ENCODE data around the gene LAMB2.
A peak's percentile ranks its signal among the peaks of the same experiment; 100 is the strongest.

LAMB2 gene

DNA sequence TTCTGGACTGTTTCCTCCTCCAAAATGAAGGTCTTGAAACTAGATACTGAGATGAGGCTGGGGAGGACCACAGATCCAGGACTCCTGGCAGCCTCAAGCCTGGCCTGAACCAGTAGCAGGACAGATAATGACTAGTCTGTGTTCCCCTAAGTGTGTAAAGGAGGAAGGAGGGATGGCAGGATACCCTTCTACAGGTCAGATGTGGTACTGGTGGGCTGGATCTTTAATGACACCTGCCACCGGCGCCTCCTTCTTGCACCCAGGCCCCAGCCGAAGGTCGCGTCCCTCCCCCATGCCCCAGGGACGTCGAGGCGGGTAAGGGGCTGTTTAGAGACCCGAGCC lies 12.8 kb downstream of the LAMB2 start:
- no peak for DNase-seq

DNA sequence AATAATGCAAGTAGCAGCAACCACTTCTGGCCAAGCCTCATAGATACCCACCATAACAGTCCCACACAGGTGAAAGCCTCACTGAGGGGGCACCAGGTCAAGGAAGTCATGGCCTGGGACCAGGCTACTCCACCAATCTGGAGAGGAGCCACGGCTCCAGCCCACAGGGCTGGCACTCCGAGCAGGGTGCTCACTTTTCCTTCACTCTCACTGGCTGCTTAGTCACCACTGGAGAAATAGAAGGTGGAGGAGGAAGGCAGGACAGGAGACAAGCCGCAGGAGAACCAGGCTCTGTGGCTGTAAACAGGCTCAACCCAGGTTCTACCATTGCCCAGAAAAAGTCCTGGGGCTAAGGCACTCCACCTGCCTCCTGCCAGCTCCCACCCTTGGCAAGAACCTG lies 13.4 kb downstream of the LAMB2 start:
- no peak for DNase-seq

DNA sequence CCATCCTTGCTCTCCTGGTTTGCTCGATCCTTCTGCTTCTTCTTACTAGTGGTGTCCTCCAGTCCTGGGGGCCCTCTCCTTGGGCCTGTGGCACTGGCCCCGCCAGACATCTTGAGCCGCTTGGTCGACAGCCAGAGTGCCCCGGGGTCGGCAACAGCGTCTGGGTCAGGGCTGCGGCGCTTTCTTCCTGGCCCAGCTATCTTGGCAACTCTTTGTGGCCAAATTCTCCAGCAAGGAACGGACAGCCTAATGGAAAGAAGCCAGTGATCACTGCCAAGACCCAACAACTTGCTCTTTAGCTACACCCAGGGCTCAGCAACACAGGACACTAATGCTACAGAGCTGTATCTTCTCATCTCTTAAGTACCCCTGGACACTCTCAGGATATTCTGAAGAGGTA lies 13.8 kb downstream of the LAMB2 start:
- DNase-seq: no peak

DNA sequence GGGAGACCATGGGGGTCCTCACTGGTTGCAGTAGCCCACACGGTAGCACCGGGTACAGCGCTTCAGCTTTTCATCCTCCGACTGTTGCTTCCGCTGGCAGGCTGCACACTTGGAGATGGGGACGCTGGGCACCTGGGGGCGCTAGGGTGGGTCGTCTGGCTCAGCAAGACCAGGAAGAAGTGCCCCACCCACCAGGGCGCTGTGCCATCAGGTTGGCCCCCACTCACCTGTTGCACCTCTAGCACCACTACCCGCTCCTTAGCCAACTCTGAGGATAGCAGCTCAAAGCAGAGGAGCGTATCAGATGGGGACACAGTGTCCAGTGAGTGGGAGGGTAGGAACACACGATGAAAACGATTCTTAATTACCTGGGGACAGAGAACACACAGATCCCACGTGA lies 20.6 kb downstream of the LAMB2 start:
- no peak for DNase-seq

DNA sequence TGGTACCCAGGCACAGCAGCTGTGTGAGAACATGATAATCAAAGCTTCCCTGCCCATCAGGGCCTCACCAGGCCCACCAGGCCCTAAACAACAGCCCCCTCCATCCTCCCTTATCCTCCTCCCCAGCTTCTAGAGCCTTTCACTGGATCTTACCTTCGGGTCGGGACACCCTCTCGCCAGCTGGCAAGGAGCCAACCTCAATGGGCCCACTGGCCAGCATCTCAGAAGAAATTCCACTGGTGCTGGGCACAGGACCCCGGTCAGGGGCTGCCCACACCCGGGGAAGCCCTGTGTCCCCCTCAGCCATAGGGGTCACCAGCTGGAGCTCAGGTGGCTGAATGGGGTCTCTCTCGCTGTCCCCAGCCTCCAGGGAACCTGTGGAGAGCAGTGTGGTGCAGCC lies 21.5 kb downstream of the LAMB2 start:
- DNase-seq: no peak

DNA sequence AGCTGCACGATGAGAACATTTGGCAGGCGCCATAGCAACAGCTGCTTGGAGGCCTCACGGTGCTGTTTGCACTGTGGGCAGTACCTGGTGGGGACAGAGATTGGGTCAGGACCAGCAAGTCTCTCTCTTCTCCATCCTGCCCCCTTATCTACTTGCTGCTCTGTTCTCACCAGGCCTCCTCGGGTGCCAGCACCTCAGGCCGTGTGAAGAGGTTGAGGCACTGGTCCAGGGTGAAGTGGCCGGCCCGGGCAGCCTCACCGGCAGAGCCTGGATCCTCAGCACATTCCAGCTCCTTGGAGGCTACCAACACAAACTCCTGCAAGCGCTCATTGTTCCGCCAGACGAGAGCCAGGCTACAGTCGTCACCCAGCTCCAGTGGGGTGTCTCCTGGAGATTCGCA lies 22.1 kb downstream of the LAMB2 start:
- no peak for DNase-seq

DNA sequence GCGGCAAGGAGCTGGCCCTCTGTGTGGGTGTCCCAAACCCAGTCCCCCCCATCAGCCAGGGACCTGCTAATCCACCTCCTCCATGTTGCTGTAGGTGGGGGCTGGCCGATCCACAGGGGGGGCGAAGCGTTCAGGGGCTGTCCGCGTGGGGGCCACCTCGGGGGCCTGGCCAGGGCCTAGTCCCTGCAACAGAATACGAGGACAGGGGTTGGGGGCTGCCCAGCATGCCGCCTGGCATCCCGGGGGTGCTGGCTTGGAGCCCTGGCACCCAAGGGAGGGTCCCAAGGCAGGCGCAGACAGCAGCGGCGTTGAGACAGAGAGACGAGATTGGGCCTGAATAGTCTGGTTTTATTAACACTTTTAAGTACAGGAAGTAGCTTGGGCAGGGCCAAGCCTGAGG lies 24.5 kb downstream of the LAMB2 start:
- DNase-seq: no peak

DNA sequence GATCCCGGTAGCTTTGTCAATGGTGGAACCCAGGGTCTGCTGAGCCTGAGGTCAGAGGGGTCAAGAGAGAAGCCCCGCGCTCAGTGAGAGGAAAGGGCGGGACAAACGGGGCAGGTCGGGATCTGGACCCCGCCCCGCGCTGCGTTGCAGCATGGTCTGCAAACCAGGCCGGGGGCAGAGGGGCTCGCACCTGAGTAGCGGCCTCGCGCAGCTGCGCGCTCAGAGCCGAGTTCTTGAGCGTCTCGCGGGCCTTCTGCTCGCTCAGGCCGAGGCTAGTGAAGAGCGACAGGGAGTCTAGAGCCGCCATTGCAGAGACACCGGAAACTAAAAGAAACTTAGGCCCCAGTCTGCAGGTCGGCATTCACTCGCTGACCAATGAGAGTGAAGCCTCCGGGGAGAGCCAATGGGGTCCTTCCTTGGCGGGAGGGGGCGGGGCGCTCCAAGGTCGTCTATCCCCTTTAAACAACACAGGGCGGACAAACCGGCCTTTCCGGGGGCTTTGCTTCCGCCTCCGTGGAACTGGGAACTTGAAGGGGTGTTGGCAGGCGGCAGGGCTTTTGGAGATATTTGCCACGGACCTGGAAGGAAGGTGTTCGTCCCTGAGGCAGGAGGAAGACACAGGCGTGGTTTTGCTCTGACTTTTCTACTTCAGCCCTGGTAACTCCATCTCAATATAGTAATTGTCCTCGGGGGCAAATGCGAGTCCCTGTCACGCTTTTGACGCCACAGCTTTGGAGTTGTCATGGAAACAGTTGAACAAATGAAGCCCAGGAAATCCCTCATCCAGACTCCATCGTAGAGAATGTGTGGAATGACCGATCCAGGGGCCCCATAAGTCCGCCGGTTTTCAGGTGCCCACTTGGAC lies 28.2 kb downstream of the LAMB2 start, which contains the start of gene QARS1:
Gene QARS1, minus strand, starts transcription at position 331 of the 865 bp plus-strand sequence. Its CDS starts 24 bp downstream, at position 307.
- DNase-seq: peak; percentile 86

DNA sequence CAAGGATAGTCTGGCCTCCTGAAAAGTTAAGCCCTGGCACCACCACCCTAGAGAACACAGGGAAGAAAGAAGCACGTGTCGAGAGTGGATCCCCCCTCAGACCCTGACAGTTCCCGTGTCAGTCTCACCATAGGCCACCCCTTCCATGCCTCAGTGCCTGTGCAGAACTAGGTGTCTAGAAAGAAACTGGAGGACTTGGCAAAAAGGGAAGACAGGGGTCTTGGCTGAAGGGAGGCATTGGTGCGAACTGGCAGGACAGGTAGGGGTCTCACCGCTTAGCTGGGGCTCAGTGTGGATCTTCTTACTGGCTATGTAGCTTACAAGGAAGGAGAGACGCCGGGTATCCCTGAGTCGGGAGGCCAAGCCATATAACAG lies 28.8 kb downstream of the LAMB2 start:
- DNase-seq: no peak

DNA sequence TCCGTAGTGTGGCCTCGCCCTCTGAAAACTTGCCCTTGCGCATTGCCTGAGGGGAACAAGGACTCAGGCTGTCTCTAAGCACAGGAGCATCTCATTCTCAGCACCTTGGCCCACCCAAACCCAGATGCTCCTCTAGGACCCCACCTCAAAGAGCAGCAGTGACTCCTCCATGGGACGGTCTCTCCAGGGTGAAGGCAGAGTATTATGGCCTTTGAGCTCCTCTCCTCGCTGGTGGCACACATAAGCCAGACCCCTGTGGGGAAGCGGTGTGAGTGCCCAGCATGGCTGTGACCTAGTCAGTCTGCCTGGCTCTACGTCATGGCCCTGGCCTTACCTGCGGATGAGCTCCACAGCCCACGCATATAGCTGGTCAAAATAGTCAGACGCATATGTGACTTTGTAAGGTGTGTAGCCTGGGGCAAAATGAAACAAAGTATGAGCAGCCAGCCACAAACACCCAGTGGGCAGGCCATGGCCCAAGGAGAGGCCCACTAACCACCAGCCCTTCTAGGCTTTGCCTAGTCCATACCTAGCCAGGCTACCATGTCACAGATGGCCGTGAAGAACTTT lies 32.7 kb downstream of the LAMB2 start:
- no peak for DNase-seq

DNA sequence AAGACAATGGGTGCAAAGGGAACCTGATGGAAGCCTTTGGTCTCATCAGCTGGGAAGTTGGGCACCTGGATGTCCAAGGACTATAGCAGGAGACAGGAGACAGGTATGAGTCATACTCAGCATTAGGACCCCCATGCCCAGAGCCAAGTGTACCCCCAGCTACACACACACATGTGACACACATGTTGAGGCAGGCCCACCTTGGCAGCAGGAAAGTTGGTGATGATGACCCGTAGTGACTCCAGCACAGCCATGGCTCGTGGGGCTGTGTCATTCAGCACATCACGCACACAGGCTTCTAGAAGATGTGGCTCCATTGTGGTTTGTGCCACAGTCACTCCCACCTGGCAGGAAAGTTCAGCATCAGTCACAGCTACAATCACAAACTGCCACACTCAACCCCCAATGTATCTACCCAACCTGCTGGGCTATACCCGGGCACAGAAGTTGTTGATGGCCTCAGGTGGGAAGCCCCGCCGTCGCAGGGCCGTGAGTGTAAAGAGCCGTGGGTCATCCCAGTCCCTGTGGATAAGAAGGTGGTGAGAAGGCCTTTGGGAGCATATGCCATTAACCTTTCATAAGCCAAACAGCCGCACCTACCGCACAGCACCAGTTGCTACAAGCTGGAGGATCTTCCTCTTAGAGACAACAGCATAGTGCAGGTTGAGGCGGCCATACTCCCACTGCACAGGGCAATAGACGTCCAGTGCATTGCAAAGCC lies 33.8 kb downstream of the LAMB2 start:
- DNase-seq: no peak

DNA sequence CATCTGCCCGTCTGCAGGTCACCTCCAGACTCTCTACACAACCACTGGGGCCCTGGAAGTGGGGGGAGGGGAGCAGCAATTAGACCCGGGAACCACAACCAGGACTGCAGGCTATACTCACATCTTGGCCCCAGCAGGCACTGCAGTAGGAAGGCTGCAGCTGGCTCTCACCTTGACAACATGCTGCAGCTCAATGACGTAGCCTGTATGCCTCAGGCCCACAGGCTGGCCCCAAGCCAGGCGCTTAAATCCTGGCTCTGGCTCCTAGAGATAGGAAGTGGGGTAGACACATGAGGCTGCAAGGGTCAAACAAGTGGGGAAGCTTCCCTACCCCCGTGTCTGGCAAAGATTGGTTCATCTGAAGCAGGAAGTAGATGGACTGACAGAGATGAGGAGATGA lies 34.4 kb downstream of the LAMB2 start:
- no peak for DNase-seq

DNA sequence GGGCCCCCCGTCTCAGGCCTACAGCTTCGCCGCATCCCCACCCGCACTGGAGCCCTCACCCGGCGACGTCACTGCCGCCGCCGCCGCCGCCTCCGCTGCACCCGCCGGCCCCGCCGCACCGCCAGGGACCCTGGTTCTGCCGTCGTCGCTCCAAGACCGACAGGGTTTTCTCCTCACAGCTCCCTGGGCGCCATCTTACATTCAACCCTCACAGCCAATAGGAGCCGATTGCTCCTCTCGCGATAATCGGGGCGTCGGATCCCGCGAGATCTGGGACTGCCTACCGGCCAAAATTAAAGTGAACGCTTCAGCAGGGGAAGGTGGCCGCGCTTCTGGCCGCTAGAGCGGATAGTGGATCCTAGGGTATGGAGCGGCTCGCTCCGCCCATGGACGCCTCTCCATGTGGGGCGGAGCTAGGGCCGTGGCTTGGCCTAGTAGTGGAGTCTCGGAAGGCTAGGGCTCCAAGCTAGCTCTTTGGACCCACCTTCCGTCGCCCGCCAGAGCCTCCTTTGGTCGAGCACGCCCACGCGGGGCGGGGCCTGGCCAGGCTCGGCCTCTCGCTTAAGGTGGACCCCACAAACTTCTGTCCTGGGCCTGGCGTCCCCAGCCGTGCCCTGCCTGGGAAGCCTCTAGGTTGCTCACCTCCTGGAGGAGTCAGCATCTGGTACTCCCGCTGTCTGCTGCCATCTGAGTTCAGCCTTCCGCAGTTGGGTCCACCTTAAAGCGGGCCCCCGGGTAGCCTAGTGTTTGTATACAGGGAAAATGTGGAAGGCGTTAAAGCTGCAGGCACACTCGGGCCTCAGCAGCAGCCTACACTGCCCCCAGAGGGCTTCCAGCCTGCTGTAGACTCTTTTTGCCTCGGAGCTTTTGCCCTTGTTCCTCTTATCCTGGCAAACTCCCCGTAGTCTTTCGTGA lies 38.7 kb downstream of the LAMB2 start, which contains the start of gene QRICH1:
Gene QRICH1, minus strand, starts transcription at position 219 of the 915 bp plus-strand sequence. CDS start 17,054 bp downstream, outside the sequence.
- peak; percentile 96 for DNase-seq

DNA sequence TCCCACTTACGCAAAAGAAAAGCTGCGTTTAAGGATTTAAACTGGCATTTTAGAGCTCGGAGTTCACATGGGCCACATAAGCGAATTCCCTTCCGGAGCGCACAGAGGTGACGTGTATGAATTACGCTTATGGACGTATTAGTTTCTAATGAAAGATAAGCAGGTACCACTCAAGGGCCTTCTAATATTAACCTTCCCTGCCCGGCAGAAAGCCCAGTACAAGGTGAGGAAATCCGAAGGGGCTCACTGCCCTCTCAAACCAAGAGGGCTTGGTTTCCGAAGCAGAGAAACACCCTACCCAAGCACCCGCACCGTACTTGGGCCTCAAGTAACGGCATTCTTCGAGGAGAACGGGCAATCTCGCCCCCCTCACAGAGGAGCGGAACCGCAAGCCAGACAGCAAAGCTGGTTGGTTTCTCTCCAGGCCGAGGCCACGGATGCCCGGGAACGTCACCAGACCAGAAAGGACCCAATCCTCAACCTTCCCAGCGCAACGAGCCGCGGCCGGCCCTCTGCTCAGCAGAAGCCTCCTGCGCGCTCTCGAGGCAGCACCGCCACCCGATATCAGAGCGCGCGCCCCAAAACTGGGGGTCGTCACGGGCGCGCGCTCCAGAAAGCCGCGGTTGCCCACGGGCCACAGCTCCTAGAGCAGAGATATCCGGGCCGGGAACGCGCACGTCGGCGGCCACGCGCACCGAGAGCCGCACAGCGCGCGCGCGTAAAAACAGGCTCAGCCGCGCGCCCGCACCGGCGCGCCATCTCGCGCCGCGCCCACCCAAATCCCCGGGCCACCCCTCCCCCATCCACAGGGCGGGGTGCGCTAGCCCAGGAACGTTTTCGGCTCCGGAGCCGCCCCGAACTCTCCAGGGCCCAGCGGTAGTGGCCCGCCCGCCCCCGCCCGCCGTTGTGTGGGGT lies 39.7 kb downstream of the LAMB2 start:
- DNase-seq: peak; percentile 76

DNA sequence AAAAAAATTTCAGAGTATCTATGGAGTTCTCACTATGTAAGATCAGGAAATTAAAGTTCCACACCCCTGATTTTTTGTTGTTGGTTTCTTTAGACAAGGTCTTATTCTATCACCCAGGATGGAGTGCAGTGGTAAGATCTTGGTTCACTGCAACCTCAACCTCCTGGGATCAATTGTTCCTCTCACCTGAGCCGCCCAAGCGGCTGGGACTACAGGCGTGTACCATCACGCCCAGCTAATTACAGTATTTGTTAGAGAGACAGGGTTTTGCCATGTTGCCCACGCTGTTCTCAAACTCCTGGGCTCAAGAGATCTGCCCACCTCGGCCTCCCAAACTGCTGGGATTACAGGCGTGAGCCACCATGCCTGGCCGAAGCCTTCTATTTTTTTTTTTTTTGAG lies 51.4 kb downstream of the LAMB2 start:
- no peak for DNase-seq

DNA sequence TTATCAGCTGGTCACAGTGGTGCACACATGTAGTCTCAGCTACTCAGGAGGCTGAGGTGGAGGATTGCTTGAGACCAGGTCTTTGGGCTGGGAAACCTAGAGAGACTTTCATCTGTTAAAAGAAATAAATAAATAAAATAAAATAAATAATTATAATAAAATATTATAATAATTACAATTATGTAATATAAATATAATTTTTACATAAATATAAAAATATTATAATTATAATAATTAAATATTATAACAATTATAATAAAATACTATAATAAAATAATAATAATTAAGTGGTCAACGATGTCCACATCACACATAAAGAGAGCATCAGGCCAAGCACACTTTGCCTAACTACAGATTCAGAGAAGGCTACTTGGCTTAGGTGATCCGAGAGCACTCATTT lies 53.6 kb downstream of the LAMB2 start:
- DNase-seq: no peak

DNA sequence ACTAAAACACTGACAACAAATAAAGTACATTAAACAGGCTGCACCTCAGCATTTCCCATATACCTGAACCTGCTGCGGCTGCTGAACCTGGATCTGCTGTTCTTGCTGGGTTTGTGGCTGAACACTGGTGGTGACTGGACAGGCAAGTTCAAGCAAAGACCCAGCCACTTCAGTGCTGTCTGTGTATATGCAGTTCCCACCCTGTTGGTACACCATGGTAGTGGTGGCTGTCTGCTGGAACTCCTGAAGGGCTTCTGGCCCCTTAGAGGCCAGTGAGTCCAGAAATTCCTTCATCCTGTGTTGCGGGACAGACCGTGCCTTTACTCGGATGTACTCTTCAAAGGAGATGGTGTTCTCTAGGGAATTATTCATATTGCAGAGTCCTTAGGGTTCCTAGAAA lies 56.2 kb downstream of the LAMB2 start:
- DNase-seq: no peak

DNA sequence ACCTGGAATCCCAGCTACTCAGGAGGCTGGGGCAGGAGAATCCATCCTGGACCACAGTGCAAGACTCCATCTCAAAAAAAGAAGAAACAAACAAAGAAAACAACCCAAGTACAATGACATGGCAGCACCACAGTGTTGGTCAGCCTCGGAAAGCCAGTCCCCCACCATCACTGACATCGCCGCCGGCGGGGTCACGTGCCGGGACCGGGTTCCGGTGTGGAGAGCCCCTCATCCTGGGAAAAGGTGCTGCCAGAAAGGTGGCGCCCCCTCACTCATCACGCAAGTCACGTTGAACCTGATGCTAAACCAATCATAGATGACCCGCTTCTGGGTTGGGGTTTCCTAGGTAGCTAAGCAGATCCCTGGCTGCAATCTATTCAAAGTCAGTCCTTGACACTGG lies 56.7 kb downstream of the LAMB2 start:
- no peak for DNase-seq

Data from effector CD8-positive, alpha-beta T cell (primary cell).